Urothelium cell line (cell line): ENCODE results near the gene CHD2.

Experiments used
- DNase-seq: peaks from one replicate; pipeline ENCODE4 v3.0.0; 2011; ENCODE audit warnings: low spot score, mixed read lengths
- FAIRE-seq: peaks from 2 replicates; lab custom pipeline; 2011; peaks lifted over from hg19 to GRCh38; lab: Jason Lieb, UNC

CHD2 gene

DNA sequence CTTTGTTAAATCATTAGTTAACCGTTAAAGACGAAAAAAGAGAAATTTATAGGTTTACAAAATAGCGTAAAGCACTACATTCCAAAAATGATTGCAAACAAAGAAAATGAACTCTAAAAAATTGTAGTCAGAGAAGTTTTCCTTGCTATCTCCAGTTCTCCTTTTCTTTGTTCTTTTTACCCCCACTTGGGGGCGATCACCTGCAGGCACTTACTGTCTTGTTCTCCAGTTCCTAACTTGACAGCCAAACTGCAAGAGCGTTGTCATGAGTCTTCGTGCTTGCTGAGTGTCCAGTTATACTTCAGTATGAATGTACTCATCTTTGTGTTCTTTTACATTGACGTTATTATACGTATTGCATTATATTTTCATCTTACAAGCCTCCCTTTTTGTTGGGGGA is 54.5 kb downstream of the CHD2 start:
- no peak for FAIRE-seq
- peak; percentile 11 for DNase-seq

- no peak for DNase-seq
These were observed 55.6 kb downstream of the CHD2 start for GRCh38 chr15:92955706-92956105.

DNA sequence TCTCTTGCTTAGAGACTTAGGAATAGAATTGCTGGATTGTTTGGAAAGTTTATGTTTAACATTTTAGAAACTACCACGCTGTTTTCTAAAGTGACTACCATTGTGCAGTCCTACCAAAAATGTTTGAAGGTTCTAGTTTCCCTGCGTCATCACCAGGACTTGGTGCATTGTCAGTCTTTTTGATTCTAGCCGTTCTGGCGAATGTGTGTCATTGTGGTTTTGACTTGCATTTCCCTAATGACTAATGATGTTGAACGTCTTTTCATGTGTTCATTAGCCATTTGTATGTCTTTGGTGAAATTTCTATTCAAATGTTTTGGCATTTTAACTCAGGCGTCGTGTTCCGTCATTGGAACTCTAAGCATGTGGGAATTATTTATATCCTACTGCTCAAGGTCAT is 58.0 kb downstream of the CHD2 start:
- no peak for FAIRE-seq
- DNase-seq = no peak

More at GRCh38 chr15:92955706-92956105, 55.6 kb downstream of the CHD2 start:
- no peak for FAIRE-seq

GRCh38 chr15:92959219-92959618 is 59.1 kb downstream of the CHD2 start:
- FAIRE-seq (no peak), DNase-seq (no peak)

DNA sequence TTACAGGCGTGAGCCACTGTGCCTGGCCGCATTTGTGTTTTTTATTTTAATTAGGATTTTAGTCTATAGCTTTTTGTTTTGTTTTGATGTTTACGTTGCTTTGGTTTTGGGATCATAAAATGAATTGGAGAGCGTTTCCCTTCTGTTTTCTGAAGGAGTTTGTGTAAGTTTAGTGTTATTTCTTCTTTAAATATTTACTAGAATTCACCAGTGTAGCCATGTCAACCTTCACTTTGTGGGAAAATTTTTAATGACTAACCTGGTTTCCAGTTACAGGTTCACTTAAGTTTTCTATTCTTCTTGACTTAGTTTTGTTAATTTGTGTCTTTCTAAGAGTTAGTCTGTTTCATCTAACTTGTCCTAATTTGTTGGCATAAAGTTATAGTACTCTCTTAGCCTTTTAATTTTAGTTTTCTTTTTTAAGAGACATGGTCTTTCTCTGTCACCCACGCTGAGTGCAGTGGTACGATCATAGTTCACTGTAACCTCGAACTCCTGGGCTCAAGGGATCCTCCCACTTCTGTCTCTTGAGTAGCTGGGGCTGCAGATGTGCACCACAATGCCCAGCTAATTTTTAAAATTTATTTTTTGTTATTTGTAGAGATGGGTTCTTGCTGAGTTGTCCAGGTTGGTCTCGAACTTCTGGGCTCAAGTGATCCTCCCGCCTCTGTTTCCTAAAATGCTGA is 61.0 kb downstream of the CHD2 start:
- FAIRE-seq (no peak), DNase-seq (no peak)

DNA sequence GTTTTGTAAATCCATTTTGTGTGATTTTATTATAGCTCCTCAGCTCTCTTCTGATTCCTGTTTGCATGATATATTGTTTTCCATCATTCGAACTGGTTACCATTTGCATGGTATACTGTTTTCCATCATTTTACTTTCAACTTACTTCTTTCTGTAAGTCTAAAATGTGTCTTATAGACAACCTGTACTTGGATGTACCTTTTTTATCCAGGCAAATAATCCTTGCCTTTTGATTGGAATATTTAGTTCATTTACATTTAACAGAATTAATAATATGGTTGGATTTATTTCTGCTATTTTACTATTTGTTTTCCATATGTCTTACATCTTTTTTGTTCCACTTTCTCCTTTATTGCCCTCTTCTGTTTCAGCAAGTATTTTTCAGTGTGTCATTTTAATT is 62.8 kb downstream of the CHD2 start:
- DNase-seq = no peak
- no peak for FAIRE-seq

- no peak for DNase-seq
- no peak for FAIRE-seq
These were observed 63.7 kb downstream of the CHD2 start for GRCh38 chr15:92963794-92964193.

DNA sequence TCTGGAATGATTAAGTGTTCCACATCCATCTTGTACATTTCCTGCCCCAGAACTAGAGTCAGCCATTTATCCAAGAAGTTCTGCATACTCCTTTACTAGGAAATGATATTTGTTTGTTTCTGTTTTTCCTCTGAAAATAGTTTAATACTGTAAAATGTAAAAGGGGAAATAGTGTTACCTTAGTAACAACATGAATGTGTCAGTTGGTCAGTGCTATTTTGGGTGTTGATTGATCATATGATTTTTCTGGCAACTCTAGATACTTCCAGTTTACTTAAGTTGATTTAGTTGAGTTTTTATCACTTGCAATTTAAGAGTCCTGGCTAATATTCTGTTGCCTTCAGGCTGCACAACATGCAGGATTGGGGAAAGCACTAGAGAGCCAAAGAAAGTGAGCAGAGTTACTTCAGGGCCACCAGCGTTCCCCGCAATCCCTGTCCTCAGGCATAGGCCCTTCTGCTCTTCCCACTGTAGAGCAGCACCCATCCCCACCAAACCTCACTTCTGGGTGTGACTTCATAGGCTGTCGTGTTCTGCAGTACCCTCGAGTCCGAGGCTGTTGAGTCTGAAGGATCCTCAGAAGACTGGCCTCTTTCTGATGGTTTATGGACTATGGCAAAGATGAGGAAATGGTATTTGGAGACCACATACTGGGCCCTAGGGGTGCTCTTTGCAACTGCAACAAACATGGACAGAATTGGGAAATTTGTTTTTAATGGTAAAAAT is 69.0 kb downstream of the CHD2 start:
- FAIRE-seq (no peak), DNase-seq (no peak)

DNA sequence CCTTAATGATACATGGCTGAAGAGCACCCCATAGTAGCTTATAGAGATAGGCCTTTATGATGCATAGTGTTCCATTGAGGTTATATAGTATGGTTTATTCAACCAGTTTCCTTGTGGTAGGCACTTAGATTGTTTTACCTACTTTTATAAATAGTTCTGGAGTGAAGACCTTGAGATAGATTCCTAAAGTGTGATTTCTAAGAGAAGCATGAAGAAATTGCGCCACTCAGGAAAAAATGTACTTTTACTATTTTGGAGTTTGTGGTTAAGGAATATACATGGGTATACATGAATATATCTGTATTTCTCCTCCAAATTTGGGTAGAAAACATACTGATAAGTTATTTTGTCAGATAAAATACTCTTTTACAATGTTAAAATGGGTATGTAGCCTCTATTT is 70.5 kb downstream of the CHD2 start:
- DNase-seq = no peak
- no peak for FAIRE-seq

DNA sequence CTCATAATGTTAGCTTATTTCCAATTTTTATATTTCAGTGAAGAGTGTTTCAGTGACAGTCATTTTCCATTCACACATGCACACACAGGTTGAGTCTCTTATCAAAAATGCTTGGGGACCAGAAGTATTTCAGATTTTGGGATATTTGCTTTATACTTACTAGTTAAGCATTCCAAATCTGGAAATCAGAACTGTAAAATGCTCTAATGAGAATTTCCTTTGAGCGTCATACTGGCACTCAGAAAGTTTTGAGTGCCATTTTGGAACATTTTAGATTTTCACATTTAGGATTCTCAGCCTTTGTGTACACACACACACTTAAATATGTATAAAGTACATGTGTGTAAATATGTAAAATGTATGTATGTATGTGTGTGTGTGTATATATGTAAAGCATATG is 71.0 kb downstream of the CHD2 start:
- DNase-seq (no peak), FAIRE-seq (no peak)

GRCh38 chr15:92971713-92972112 is 71.6 kb downstream of the CHD2 start:
- no peak for DNase-seq

GRCh38 chr15:92974183-92974915 is 74.2 kb downstream of the CHD2 start:
- DNase-seq (no peak), FAIRE-seq (no peak)

More at GRCh38 chr15:92971713-92972112, 71.6 kb downstream of the CHD2 start:
- FAIRE-seq = no peak

GRCh38 chr15:92979011-92979701 is 79.0 kb downstream of the CHD2 start:
- FAIRE-seq = no peak
- no peak for DNase-seq

DNA sequence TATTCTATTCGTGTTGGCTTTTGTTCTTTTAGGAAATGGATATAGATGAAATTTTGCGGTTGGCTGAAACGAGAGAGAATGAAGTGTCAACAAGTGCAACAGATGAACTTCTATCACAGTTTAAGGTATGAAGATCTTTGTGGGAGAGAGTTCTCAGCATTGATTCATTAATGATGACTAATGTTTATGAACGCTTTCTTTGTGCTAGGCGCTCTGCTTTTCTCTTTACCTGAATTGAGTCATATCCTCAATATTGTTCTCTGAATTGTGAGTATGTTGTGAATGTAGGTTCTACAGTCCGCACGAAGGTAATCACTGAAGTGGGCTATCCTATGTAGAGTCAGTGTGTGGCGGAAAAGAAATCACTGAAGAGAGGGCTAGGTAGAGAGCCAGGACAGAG is 81.2 kb downstream of the CHD2 start:
- FAIRE-seq = no peak

GRCh38 chr15:92984161-92984560 is 84.0 kb downstream of the CHD2 start:
- FAIRE-seq (no peak), DNase-seq (no peak)

More for the DNA sequence above, 81.2 kb downstream of the CHD2 start:
- peak; percentile 62 for DNase-seq

DNA sequence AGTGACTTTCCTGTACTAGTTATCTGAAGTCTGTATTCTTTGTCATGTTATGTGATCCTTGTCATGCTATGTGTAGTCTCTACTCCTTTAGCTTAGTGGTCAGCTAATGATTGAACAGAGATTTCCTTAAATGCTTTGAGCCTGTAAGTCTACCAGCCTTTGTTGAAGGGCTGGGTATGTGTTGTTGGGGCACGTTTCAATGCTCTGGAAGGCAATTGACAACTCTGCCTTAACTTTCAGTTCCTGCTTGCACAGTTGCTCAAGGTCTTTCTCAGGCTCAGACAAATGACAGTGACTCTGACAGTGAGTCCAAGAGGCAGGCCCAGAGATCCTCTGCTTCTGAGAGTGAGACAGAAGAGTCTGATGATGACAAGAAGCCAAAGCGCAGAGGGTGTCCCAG is 89.3 kb downstream of the CHD2 start:
- DNase-seq (no peak), FAIRE-seq (no peak)

DNA sequence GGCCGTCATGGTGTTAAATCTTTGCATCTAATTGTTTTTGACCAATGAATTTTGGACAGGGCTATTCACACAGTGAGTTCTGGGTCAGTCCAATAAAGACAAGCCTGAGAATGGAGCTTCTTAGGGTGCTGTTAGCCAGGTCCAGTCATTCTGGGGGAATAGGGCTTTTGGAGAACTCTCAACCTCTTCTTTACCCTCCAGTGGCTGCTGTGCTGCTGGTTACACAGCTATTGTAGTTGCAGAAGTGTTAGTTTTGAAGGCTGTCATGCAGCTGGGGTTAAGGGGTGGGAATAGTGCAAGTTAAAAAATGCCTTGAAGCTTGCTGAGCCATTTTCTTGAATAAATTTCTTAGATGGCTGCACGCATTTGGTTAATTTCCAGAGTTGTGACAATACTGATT is 89.9 kb downstream of the CHD2 start:
- no peak for DNase-seq
- no peak for FAIRE-seq

DNA sequence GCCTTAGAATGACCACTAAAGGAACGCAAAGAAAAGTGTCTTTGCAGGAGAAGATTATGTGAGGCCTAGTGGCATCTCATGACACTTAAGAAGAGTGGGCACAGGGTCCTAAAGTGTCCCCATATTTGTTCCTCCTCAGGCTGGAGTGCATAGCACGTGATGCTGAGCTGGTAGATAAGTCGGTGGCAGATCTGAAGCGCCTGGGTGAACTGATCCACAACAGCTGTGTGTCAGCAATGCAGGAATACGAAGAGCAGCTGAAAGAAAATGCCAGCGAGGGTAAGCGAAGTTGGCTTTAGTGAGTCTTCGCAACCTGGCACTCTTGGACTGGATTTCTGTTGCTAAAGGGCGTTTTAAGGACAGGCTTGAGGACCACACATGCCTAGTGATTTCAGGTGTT is 92.6 kb downstream of the CHD2 start:
- DNase-seq = no peak
- no peak for FAIRE-seq

DNA sequence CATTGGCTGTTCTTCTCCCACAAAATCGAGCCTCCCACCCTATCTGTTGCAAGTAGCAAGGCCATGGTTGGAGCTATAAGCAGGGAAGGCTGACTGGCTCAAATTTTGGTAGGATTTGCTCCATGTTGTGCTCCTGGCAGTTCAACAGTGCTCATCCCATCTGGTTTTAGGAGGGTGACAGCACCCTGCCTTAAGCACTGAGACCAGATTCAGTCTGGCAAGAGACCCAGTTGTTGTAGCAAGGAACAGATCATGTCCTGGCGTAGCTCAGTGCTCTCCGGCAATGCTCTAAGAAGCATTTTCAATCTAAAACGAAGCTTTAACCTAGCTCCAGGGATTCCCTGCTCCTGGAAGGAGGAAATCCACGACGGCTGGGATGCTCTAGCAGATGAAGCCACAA is 97.7 kb downstream of the CHD2 start:
- DNase-seq (no peak), FAIRE-seq (no peak)

- FAIRE-seq = no peak
- DNase-seq = no peak
These were observed 101.0 kb downstream of the CHD2 start for GRCh38 chr15:93001156-93001555.

GRCh38 chr15:93001881-93002280 is 101.8 kb downstream of the CHD2 start:
- FAIRE-seq (no peak), DNase-seq (no peak)
